ENCODE measurements around the gene BTBD2. TPM values are rescaled to one million over a fixed set of nuclear protein-coding genes. Genes with fewer than 3 reads are reported as not detected.

BTBD2 gene
- total RNA-seq, 1 donor from 2014 or later: 81.5 TPM

DNA sequence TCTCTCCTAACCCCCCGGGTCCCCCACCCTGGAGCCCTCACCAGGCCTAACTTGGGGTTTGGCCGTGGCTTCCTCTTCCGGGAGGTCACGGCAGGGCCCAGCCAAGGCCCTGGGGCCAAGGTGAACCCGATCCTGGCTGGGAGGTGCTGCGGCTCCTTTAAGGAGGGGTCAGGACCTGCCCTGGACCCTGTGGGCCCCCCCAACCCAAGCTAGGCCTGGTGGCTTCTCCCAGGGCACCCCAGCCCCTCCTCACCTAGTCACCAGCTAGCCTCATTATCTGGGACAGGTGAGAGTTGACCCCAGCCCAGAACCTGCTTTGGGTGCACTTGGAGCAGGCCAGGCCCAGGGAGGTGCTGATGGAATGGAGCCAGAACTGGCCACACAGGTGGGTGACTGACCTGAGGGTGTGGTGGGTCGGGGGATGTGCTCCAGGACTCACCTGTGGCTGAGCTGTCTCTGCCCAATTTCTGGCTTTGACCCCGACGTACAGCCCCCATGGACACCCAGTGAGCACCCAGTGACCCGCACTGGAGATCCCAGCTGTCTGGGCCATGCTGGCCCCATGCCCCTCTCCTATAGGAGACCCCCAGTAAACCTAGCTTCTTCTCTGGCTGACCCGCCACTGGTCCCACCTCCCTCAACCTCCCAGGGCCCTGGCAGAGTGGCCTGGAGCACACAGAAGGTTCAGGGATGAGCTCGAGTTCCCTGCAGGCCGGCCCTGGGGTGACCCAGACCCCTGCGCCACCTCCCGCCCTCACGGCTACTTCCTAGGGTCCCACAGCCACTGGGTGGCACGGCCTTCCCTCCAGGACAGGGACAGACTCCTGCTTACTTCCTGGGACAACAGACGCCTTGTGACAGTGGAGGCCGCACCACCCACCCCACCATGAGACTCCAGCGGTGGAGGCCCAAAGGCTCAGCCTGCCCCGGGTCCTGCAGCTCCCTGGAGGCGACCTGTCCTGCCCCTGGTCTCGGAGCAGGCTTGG is 42.3 kb upstream of the BTBD2 start:
- no peaks in the 10 kb centered on the region for H3K27me3 ChIP-seq
- TF ChIP-seq, protein P1, sequence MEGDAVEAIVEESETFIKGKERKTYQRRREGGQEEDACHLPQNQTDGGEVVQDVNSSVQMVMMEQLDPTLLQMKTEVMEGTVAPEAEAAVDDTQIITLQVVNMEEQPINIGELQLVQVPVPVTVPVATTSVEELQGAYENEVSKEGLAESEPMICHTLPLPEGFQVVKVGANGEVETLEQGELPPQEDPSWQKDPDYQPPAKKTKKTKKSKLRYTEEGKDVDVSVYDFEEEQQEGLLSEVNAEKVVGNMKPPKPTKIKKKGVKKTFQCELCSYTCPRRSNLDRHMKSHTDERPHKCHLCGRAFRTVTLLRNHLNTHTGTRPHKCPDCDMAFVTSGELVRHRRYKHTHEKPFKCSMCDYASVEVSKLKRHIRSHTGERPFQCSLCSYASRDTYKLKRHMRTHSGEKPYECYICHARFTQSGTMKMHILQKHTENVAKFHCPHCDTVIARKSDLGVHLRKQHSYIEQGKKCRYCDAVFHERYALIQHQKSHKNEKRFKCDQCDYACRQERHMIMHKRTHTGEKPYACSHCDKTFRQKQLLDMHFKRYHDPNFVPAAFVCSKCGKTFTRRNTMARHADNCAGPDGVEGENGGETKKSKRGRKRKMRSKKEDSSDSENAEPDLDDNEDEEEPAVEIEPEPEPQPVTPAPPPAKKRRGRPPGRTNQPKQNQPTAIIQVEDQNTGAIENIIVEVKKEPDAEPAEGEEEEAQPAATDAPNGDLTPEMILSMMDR (IDR thresholded peaks at IDR 0.05): no peak
- TF ChIP-seq POLR2A (IDR thresholded peaks at IDR 0.05): no peak
- TF ChIP-seq POLR2AphosphoS5 (IDR thresholded peaks at IDR 0.05; ENCODE audit: insufficient read depth in 1 of 2, low read depth in 1 of 2): no peak
- H3K27ac ChIP-seq: peak overlapping the region; percentile 99
- no peak overlapping the region for H3K4me3 ChIP-seq
- H3K4me1 ChIP-seq: peaks cover 91% of the 10 kb centered on the region
- no peaks in the 10 kb centered on the region for H3K36me3 ChIP-seq
- no peak for DNase-seq (ENCODE audit: extremely low spot score in 2 of 2)
- H3K9me3 ChIP-seq: no peaks in the 10 kb centered on the region
- intact Hi-C loops (cut with DNase I): no loop called here

DNA sequence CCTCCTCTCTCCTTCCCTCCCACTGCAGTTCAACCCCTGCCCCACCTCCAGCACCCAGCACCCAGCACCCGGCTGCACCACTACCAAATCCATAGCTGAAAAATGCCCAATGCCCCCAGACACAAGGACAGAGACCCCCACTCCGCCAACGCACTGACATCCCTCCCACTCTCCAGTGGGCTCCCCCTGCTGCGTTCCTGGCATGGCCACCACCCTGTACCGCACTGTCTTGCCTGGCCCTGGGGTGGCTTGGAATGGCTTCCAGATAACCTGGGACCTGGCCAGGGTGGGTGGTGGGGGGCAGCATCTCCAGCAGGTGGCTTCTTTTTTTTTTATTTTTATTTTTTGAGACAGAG is 41.3 kb upstream of the BTBD2 start:
- Histone ChIP-seq H3K4me1 (peaks cover 92% of the 10 kb centered on the region), H3K4me3 (no peak overlapping the region), H3K27ac (peak overlapping the region; percentile 99), H3K27me3 (no peaks in the 10 kb centered on the region), H3K9me3 (no peaks in the 10 kb centered on the region), H3K36me3 (no peaks in the 10 kb centered on the region)
- intact Hi-C loops (cut with DNase I): no loop called here
- DNase-seq (ENCODE audit: extremely low spot score in 2 of 2): no peak
- no peak for TF ChIP-seq POLR2AphosphoS5 (IDR thresholded peaks at IDR 0.05; ENCODE audit: insufficient read depth in 1 of 2, low read depth in 1 of 2)

DNA sequence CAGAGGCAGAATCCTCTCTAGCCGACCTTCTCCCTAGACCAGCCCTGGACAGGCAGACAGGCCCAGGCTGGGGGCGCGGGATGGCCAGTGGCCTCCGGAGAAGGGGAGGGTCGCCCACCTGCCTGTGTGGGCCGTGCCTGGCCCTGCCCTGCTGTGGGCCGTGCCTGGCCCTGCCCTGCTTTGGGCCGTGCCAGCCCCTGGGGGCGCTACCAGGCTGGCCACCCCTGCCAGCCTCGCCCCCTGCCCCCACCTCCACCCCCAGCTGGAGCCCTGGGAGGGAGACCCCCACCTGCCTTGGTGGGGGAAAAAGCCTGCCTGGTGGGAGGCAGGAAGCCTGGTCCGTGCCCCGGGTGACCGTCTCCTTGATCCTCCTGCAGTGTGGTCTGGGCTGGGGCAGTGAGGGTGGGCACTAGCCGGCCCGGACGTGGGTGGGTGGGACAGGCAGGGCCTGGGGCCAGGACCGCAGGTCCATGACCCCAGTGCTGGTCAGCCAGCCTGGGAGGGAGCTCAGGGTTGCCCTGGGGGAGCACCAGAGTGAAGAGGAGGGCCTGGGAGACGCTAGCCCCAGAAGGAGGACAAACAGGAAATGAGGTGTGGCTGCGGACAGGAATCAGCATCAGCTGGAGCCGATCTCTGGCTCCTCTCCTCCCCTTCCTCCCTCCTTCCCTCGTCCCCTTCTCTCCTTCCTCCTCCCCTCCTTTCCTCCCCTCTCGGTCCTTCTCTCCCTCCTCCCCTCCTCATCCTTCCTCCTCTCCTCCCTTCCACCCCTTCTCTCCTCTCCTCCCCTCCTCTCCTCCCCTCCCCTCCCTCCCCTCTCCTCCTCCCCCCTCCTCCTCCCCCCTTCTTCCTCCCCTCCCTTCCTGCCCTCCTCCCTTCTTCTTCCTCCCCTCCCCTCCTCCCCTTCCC is 40.7 kb upstream of the BTBD2 start:
- Histone ChIP-seq H3K27ac (peak overlapping the region; percentile 99), H3K4me3 (peak overlapping the region; percentile 42 to 46), H3K27me3 (no peaks in the 10 kb centered on the region), H3K9me3 (no peaks in the 10 kb centered on the region), H3K4me1 (peaks cover 96% of the 10 kb centered on the region), H3K36me3 (no peaks in the 10 kb centered on the region)
- no peak for DNase-seq (ENCODE audit: extremely low spot score in 2 of 2)
- intact Hi-C loops (cut with DNase I): no loop called here
- TF ChIP-seq, protein P1 (IDR thresholded peaks at IDR 0.05): no peak
- peak in 1 of 2 donors; percentile 72 for TF ChIP-seq POLR2A (IDR thresholded peaks at IDR 0.05)
- TF ChIP-seq POLR2AphosphoS5 (IDR thresholded peaks at IDR 0.05; ENCODE audit: insufficient read depth in 1 of 2, low read depth in 1 of 2): peak in 1 of 2 donors; percentile 86

DNA sequence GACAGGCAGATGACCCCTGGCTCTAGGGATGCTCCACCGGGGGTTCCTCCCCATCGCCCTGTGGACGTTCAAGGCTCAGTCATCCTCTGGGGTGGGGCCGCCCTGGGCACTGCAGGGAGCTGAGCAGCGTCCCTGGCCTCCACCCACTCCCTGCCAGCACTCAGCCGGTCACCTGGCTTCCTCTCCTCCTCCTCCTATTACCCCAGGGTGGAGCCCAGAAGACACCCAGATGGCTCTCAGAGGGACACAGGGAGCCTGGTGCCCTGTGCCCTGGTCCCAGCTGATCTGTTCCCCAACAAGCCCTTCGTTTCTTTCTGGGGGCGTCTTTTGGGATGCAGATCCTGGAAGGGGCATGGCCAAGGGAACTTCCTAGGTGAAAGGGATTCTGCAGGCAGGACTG is 39.2 kb upstream of the BTBD2 start:
- TF ChIP-seq, protein P1 (IDR thresholded peaks at IDR 0.05): no peak
- TF ChIP-seq POLR2A (IDR thresholded peaks at IDR 0.05): no peak
- TF ChIP-seq POLR2AphosphoS5 (IDR thresholded peaks at IDR 0.05; ENCODE audit: insufficient read depth in 1 of 2, low read depth in 1 of 2): no peak
- Histone ChIP-seq H3K4me1 (peaks cover 85% of the 10 kb centered on the region), H3K27me3 (no peaks in the 10 kb centered on the region), H3K36me3 (no peaks in the 10 kb centered on the region), H3K4me3 (no peak overlapping the region), H3K27ac (peak overlapping the region; percentile 99), H3K9me3 (no peaks in the 10 kb centered on the region)
- intact Hi-C loops (cut with DNase I): no loop called here
- no peak for DNase-seq (ENCODE audit: extremely low spot score in 2 of 2)

DNA sequence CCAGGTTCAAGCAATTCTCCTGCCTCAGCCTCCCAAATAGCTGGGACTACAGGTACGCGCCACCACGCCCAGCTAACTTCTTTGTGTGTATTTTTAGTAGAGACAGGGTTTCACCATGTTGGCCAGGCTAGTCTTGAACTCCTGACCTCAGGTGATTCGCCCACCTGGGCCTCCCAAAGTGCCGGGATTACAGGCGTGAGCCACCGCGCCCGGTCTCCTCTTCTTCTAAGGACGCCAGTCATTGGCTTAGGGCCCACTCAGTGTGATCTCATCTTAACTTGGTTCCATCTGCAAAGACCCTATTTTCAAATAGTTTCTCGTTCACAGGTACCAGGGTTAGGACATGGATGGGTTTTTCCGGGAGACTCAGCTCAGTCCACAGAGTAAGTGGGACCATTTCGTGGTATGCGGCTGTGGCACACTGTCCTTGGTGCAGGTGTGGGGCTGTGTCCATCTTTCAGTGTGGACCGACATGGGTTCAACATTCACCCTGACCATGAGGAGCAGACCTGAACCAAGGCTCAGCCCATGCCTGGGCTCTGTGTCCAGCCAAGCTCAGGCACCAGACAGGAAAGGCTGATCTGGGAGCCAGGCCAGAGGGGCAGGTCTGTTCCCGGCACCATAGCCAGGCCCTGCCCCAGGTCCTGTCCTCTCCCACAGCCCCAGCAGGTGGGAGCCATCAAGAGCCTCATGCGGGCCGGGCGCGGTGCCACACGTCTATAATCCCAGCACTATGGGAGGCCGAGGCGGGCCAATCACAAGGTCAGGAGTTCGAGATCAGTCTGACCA is 38.3 kb upstream of the BTBD2 start:
- peak overlapping the region; percentile 99 for H3K27ac ChIP-seq
- TF ChIP-seq POLR2A (IDR thresholded peaks at IDR 0.05) (no peak), POLR2AphosphoS5 (IDR thresholded peaks at IDR 0.05; ENCODE audit: insufficient read depth in 1 of 2, low read depth in 1 of 2) (peak; percentile 65 to 79)
- TF ChIP-seq, protein P1 (IDR thresholded peaks at IDR 0.05): no peak
- H3K4me1 ChIP-seq: peaks cover 85% of the 10 kb centered on the region

More for the DNA sequence above, 38.3 kb upstream of the BTBD2 start:
- intact Hi-C loops (cut with DNase I): no loop called here
- no peak for DNase-seq (ENCODE audit: extremely low spot score in 2 of 2)
- Histone ChIP-seq H3K4me3 (no peak overlapping the region), H3K36me3 (no peaks in the 10 kb centered on the region), H3K9me3 (no peaks in the 10 kb centered on the region), H3K27me3 (no peaks in the 10 kb centered on the region)

Measured in vagina (tissue), 2 donors.